GM12878 (cell line): ENCODE data around the gene RBM26. TPM values are rescaled to one million over a fixed set of nuclear protein-coding genes. Genes with fewer than 3 reads are reported as not detected.

Source experiments
- polyA plus RNA-seq, 11 experiments: library from polyadenylated mRNA; depleted of rRNA in 4 of 11; unstranded in 6 of 11; stranded (reverse) in 5 of 11; fragments of >200 nt; fragmentation: Nextera tagmentation in 4 of 11; fragmentation: Illumina TruSeq in 1 of 11; extraction: Ambion mirVana in 4 of 11; extraction: Trizol in 1 of 11; gene quantifications; 1 replicate in 1 of 11; 2 replicates in 10 of 11; pipeline versions ENCODE4 v1.2.1 to v1.2.3, GENCODE V29; 2011 to 2016; ENCODE audit warnings: inconsistent platforms in 2 of 11, missing spikeins in 2 of 11, low read depth in 1 of 11
- small RNA-seq: library from RNA; depleted of rRNA; stranded (forward); fragments of <200 nt; gene quantifications from one replicate; pipeline ENCODE3, GENCODE V24; 2014
- total RNA-seq, 4 experiments: library from RNA; depleted of rRNA in 3 of 4; stranded (reverse); fragments of >200 nt in 3 of 4; fragmentation: Illumina TruSeq in 1 of 4; extraction: Trizol in 1 of 4; gene quantifications; 2 replicates each; pipeline versions ENCODE4 v1.2.1 to v1.2.3, GENCODE V29; 2013 to 2021

Gene RBM26
- total and polyA plus RNA-seq, 10 of the 15 experiments (the other 5 are each of a cell fraction or from before 2014, with no cell fraction given): 17.6 to 71.3 (median 38.9) TPM

Small RNA genes within 50 kb of the gene (small RNA-seq; reads per million reads assigned to genes)
- not detected for gene RNA5SP33

Other genes starting within 250 kb of the RBM26 start
- gene NDFIP2, start 74.9 kb upstream of the RBM26 start, total RNA-seq (2014; rRNA removed): 25.9 and 31.8 TPM in 2 replicates
- gene NDFIP2, start 74.9 kb upstream of the RBM26 start, total RNA-seq (2014; rRNA removed; fragmentation: Illumina TruSeq; extraction: Trizol): 28.1 and 29.6 TPM in 2 replicates
- 35.0 and 37.0 TPM in 2 replicates for gene NDFIP2, start 74.9 kb upstream of the RBM26 start, total RNA-seq (2021)
- gene NDFIP2, start 74.9 kb upstream of the RBM26 start, polyA plus RNA-seq (2011; rRNA removed): 57.2 and 64.1 TPM in 2 replicates
- gene NDFIP2, start 74.9 kb upstream of the RBM26 start, polyA plus RNA-seq (2014; fragmentation: Illumina TruSeq; extraction: Trizol): 30.6 and 33.0 TPM in 2 replicates
- 10 to 100 TPM; 23.0 to 30.7 TPM for gene NDFIP2, start 74.9 kb upstream of the RBM26 start, polyA plus RNA-seq (2014; fragmentation: Nextera tagmentation; extraction: Ambion mirVana)
- 16.5 and 17.9 TPM in 2 replicates for gene NDFIP2, start 74.9 kb upstream of the RBM26 start, polyA plus RNA-seq (2014; rRNA removed)
- gene NDFIP2, start 74.9 kb upstream of the RBM26 start, polyA plus RNA-seq (2016; fragmentation: Nextera tagmentation; extraction: Ambion mirVana): 10 to 100 TPM; 47.5 to 48.5 TPM